RWPE2 (cell line): ENCODE measurements around the gene TPD52L2.

Experiments
- ATAC-seq: fragments of 200-7000 bp; cut with Tn5 transposase; 3 replicates; pipeline ENCODE4 v1.9.1; 2021; ENCODE audit warnings: low read depth
- DNase-seq: peaks from one replicate; pipeline ENCODE4 v3.0.0-alpha.2; 2020; ENCODE audit warnings: low spot score
- H3K27ac ChIP-seq: fragments of 450-650 bp; 2 replicates; pipeline ENCODE4 v1.5.1; 2017; ENCODE audit warnings: mild to moderate bottlenecking; ENCODE audit not compliant: poor library complexity, severe bottlenecking
- H3K27me3 ChIP-seq: fragments of 250-450 bp; sonication (Bioruptor Pico); 2 replicates; pipeline ENCODE4 v1.5.1; 2021; ENCODE audit warnings: mild to moderate bottlenecking, moderate library complexity; ENCODE audit not compliant: insufficient read depth, poor library complexity, severe bottlenecking
- H3K36me3 ChIP-seq: fragments of 250-450 bp; sonication (Bioruptor Pico); 2 replicates; pipeline ENCODE4 v1.5.1; 2020; ENCODE audit warnings: low read depth, mild to moderate bottlenecking, moderate library complexity
- H3K4me1 ChIP-seq: fragments of 250-450 bp; sonication (Bioruptor Pico); 2 replicates; pipeline ENCODE4 v1.5.1; 2021; ENCODE audit warnings: mild to moderate bottlenecking, moderate library complexity; ENCODE audit not compliant: insufficient read depth, poor library complexity, severe bottlenecking
- H3K4me3 ChIP-seq: fragments of 250-450 bp; sonication (Bioruptor Pico); 2 replicates; pipeline ENCODE4 v1.5.1; 2021; ENCODE audit warnings: mild to moderate bottlenecking, moderate library complexity; ENCODE audit not compliant: severe bottlenecking
- H3K9me3 ChIP-seq: fragments of 250-450 bp; sonication (Bioruptor Pico); 2 replicates; pipeline ENCODE4 v1.5.1; 2021; ENCODE audit warnings: mild to moderate bottlenecking, moderate library complexity; ENCODE audit not compliant: severe bottlenecking
- CTCF ChIP-seq: fragments of 450-650 bp; IDR thresholded peaks from one replicate; pipeline ENCODE4 v1.5.1; 2017; ENCODE audit warnings: mild to moderate bottlenecking, moderate library complexity; ENCODE audit not compliant: poor library complexity, severe bottlenecking

TPD52L2 gene

GRCh38 chr20:63917811-63918210 is 52.7 kb downstream of the TPD52L2 start:
- no peaks in the 10 kb centered on the region for H3K27me3 ChIP-seq
- ATAC-seq: no peak

GRCh38 chr20:63919130-63919529 is 54.1 kb downstream of the TPD52L2 start:
- no peaks in the 10 kb centered on the region for H3K4me1 ChIP-seq

More at GRCh38 chr20:63917811-63918210, 52.7 kb downstream of the TPD52L2 start:
- Histone ChIP-seq H3K27ac (no peak overlapping the region), H3K4me3 (no peak overlapping the region), H3K36me3 (peaks cover 78% of the 10 kb centered on the region), H3K4me1 (no peaks in the 10 kb centered on the region), H3K9me3 (no peaks in the 10 kb centered on the region)
- no peak for TF ChIP-seq CTCF
- DNase-seq: no peak

GRCh38 chr20:63920226-63920625 is 55.2 kb downstream of the TPD52L2 start:
- no peak overlapping the region for H3K4me3 ChIP-seq
- no peak for DNase-seq
- no peak overlapping the region for H3K27ac ChIP-seq
- H3K9me3 ChIP-seq: no peaks in the 10 kb centered on the region
- peaks cover 73% of the 10 kb centered on the region for H3K36me3 ChIP-seq
- H3K27me3 ChIP-seq: no peaks in the 10 kb centered on the region
- TF ChIP-seq CTCF: no peak
- no peaks in the 10 kb centered on the region for H3K4me1 ChIP-seq
- no peak; the same call in 2 of the 3 replicates for ATAC-seq

More at GRCh38 chr20:63919130-63919529, 54.1 kb downstream of the TPD52L2 start:
- H3K27ac ChIP-seq: no peak overlapping the region
- ATAC-seq (no peak), DNase-seq (no peak)
- no peak for TF ChIP-seq CTCF
- H3K36me3 ChIP-seq: peaks cover 79% of the 10 kb centered on the region
- no peaks in the 10 kb centered on the region for H3K9me3 ChIP-seq
- no peak overlapping the region for H3K4me3 ChIP-seq
- no peaks in the 10 kb centered on the region for H3K27me3 ChIP-seq

GRCh38 chr20:63923651-63924050 is 58.6 kb downstream of the TPD52L2 start:
- H3K36me3 ChIP-seq: peaks cover 71% of the 10 kb centered on the region
- ATAC-seq (no peak), DNase-seq (no peak)
- H3K27ac ChIP-seq: no peak overlapping the region
- no peaks in the 10 kb centered on the region for H3K27me3 ChIP-seq
- no peak for TF ChIP-seq CTCF
- no peaks in the 10 kb centered on the region for H3K4me1 ChIP-seq
- H3K4me3 ChIP-seq: no peak overlapping the region
- no peaks in the 10 kb centered on the region for H3K9me3 ChIP-seq

- no peak overlapping the region for H3K27ac ChIP-seq
- ATAC-seq: no peak
- H3K36me3 ChIP-seq: peaks cover 71% of the 10 kb centered on the region
- no peak for DNase-seq
- H3K4me1 ChIP-seq: no peaks in the 10 kb centered on the region
- H3K9me3 ChIP-seq: no peaks in the 10 kb centered on the region
- TF ChIP-seq CTCF: no peak
- H3K27me3 ChIP-seq: no peaks in the 10 kb centered on the region
- H3K4me3 ChIP-seq: no peak overlapping the region
Measured at GRCh38 chr20:63924241-63924640, 59.2 kb downstream of the TPD52L2 start.
